K562 (cell line): ENCODE measurements around the gene C4orf46. TPM values are rescaled to one million over a fixed set of nuclear protein-coding genes. Genes with fewer than 3 reads are reported as not detected.

ENCODE experiments used
- FOXJ2 ChIP-seq: fragments of 200-800 bp; sonication (Bioruptor generic); IDR thresholded peaks from 2 replicates; pipeline ENCODE4 v1.6.1; 2016; ENCODE audit warnings: missing genetic modification characterization, missing compliant biosample characterization
- GABPB1 ChIP-seq: sonication (generic); formaldehyde crosslinking; IDR thresholded peaks from 2 replicates; pipeline ENCODE4 v1.8.0; 2022; ENCODE audit warnings: mild to moderate bottlenecking, missing genetic modification reagents
- KDM5B ChIP-seq: fragments of 200-600 bp; sonication (generic); IDR thresholded peaks from 2 replicates; pipeline ENCODE4 v1.6.1; 2012; ENCODE audit warnings: low read depth, mild to moderate bottlenecking, moderate library complexity, low read length, control low read depth, inconsistent platforms; ENCODE audit not compliant: insufficient replicate concordance
- NFATC3 ChIP-seq: fragments of 450-650 bp; IDR thresholded peaks from 2 replicates; pipeline ENCODE4 v1.6.1; 2017; ENCODE audit warnings: mild to moderate bottlenecking
- PTTG1 ChIP-seq: fragments of 450-650 bp; IDR thresholded peaks from 2 replicates; pipeline ENCODE4 v1.6.1; 2016; ENCODE audit warnings: low read depth, mild to moderate bottlenecking, missing genetic modification characterization, missing compliant biosample characterization
- SMAD3 ChIP-seq: fragments of 450-650 bp; formaldehyde crosslinking; conservative IDR thresholded peaks from 2 replicates; pipeline ENCODE4 v1.4.0; 2020; ENCODE audit warnings: mild to moderate bottlenecking
- SMARCA5 ChIP-seq: fragments of 450-650 bp; IDR thresholded peaks from 2 replicates; pipeline ENCODE4 v1.6.1; 2016
- STAT5B ChIP-seq: fragments of 250-450 bp; sonication (Bioruptor Pico); IDR thresholded peaks from 2 replicates; pipeline ENCODE4 v1.8.0; 2021; ENCODE audit warnings: mild to moderate bottlenecking, inconsistent platforms
- ZBTB5 ChIP-seq: fragments of 450-650 bp; IDR thresholded peaks from 2 replicates; pipeline ENCODE4 v1.6.1; 2017; ENCODE audit warnings: antibody characterized with exemption
- ZNF12 ChIP-seq: sonication (generic); formaldehyde crosslinking; IDR thresholded peaks from 2 replicates; pipeline ENCODE4 v1.4.0; 2020; ENCODE audit warnings: mild to moderate bottlenecking, missing genetic modification reagents
- ZNF766 ChIP-seq: fragments of 200-800 bp; sonication (Bioruptor generic); conservative IDR thresholded peaks from 2 replicates; pipeline ENCODE4 v1.6.1; 2016; ENCODE audit warnings: missing genetic modification characterization, missing compliant biosample characterization
- polyA plus RNA-seq, 8 experiments: library from polyadenylated mRNA; depleted of rRNA in 4 of 8; stranded (reverse) in 5 of 8; unstranded in 3 of 8; fragments of >200 nt; fragmentation: Nextera tagmentation in 2 of 8; fragmentation: Illumina TruSeq in 1 of 8; extraction: Ambion mirVana in 2 of 8; extraction: Trizol in 1 of 8; gene quantifications; 2 replicates each; pipeline versions ENCODE4 v1.2.1 to v1.2.3, GENCODE V29; 2011 to 2014; ENCODE audit warnings: inconsistent platforms in 1 of 8, missing spikeins in 1 of 8
- total RNA-seq, 7 experiments: library from RNA; depleted of rRNA in 6 of 7; stranded (reverse); fragments of >200 nt in 6 of 7; fragmentation: Illumina TruSeq in 2 of 7; extraction: Trizol in 2 of 7; gene quantifications; 2 replicates each; pipeline versions ENCODE4 v1.2.1 to v1.2.3, GENCODE V29; 2011 to 2021; ENCODE audit warnings: low replicate concordance in 1 of 7
- TF ChIP-seq, protein P1 (sequence below): fragments of 450-650 bp; formaldehyde crosslinking; IDR thresholded peaks from 2 replicates; pipeline ENCODE4 v1.4.0; 2020; ENCODE audit warnings: mild to moderate bottlenecking
- TF ChIP-seq, protein P2 (sequence below), 2 experiments: fragments of 450-650 bp; formaldehyde crosslinking in 1 of 2; IDR thresholded peaks; 2 replicates each; pipeline versions ENCODE4 v1.4.0 to v1.6.1; 2014 to 2020; ENCODE audit warnings: mild to moderate bottlenecking in 2 of 2, borderline replicate concordance in 1 of 2, low read depth in 1 of 2
- TF ChIP-seq, protein P3 (sequence below): fragments of 250-450 bp; sonication (Bioruptor Pico); IDR thresholded peaks from 2 replicates; pipeline ENCODE4 v1.8.0; 2021; ENCODE audit warnings: mild to moderate bottlenecking, moderate library complexity

C4orf46 gene
- total and polyA plus RNA-seq, 9 of the 15 experiments (the other 6 are each of a cell fraction or from before 2014, with no cell fraction given) = 9.7 to 24.4 (median 17.0) TPM

DNA sequence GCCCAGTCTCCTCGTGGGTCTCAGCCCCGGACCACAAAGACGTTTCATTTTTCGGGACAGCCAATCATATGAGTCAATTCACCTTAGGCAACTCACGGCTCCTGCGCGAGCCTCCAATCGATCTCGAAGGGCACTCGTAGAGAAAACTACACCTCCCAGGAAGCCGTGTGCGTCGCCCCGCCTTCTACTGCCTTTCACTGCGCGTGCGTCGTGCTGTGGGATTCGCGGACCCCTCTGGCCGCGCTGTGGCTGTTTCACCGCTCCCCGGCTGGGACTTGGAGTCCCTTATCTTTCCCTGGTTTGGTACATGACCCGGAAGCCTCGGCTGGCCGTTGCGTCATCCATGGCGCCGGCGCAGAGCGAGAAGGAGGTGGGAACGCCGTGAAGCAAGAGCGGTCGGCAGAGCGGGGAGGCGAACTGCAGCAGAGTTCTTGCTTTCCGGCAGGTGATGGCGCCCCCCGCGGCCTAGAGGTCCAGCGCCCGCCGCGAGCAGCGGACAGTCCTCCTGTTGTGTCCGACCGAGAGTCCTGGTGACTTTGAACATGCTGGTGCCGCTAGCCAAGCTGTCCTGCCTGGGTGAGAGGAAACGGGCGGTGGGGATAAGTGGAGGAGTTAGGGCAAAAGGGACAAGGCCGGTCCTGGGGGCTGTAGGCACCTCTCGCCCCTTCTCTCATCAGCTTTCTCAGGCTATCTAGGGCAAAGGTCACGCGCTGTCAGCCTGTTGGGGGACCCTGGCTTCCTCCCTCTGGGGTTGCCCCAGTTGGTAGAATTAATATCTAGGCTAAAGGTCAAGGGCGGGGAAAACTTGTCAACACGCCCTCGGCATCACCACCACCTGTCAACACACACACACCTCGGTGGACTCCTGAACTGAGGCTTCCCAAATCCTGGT is 474 bp upstream of the C4orf46 start, which contains the start of gene ETFDH (continued):
- TF ChIP-seq ZNF12 (CRISPR knock-in tag) (no peak), ZBTB5 (peak; percentile 98), PTTG1 (tag) (no peak), SMAD3 (CRISPR knock-in tag) (no peak), KDM5B (peak; percentile 74), ZNF766 (CRISPR knock-in tag) (no peak), GABPB1 (CRISPR knock-in tag) (peak; percentile 92), STAT5B (CRISPR knock-in tag) (no peak), SMARCA5 (peak; percentile 51; the same call in 1 of the 2 replicates), FOXJ2 (tag) (peak; percentile 89), NFATC3 (no peak)
- TF ChIP-seq, protein P1, sequence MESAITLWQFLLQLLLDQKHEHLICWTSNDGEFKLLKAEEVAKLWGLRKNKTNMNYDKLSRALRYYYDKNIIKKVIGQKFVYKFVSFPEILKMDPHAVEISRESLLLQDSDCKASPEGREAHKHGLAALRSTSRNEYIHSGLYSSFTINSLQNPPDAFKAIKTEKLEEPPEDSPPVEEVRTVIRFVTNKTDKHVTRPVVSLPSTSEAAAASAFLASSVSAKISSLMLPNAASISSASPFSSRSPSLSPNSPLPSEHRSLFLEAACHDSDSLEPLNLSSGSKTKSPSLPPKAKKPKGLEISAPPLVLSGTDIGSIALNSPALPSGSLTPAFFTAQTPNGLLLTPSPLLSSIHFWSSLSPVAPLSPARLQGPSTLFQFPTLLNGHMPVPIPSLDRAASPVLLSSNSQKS = no peak
- TF ChIP-seq, protein P2, sequence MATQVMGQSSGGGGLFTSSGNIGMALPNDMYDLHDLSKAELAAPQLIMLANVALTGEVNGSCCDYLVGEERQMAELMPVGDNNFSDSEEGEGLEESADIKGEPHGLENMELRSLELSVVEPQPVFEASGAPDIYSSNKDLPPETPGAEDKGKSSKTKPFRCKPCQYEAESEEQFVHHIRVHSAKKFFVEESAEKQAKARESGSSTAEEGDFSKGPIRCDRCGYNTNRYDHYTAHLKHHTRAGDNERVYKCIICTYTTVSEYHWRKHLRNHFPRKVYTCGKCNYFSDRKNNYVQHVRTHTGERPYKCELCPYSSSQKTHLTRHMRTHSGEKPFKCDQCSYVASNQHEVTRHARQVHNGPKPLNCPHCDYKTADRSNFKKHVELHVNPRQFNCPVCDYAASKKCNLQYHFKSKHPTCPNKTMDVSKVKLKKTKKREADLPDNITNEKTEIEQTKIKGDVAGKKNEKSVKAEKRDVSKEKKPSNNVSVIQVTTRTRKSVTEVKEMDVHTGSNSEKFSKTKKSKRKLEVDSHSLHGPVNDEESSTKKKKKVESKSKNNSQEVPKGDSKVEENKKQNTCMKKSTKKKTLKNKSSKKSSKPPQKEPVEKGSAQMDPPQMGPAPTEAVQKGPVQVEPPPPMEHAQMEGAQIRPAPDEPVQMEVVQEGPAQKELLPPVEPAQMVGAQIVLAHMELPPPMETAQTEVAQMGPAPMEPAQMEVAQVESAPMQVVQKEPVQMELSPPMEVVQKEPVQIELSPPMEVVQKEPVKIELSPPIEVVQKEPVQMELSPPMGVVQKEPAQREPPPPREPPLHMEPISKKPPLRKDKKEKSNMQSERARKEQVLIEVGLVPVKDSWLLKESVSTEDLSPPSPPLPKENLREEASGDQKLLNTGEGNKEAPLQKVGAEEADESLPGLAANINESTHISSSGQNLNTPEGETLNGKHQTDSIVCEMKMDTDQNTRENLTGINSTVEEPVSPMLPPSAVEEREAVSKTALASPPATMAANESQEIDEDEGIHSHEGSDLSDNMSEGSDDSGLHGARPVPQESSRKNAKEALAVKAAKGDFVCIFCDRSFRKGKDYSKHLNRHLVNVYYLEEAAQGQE (IDR thresholded peaks at IDR 0.05; ENCODE audit: borderline replicate concordance) = 0 out of 2 replicates have a peak, but pooled peaks have one; percentile 15
- TF ChIP-seq, protein P2 (CRISPR knock-in tag; IDR thresholded peaks at IDR 0.05; ENCODE audit: low read depth) = no peak
- TF ChIP-seq, protein P3, sequence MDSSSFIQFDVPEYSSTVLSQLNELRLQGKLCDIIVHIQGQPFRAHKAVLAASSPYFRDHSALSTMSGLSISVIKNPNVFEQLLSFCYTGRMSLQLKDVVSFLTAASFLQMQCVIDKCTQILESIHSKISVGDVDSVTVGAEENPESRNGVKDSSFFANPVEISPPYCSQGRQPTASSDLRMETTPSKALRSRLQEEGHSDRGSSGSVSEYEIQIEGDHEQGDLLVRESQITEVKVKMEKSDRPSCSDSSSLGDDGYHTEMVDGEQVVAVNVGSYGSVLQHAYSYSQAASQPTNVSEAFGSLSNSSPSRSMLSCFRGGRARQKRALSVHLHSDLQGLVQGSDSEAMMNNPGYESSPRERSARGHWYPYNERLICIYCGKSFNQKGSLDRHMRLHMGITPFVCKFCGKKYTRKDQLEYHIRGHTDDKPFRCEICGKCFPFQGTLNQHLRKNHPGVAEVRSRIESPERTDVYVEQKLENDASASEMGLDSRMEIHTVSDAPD = no peak
